Smooth muscle cell (in vitro differentiated cells): Measurements from ENCODE around the gene MALT1. TPM values are rescaled to one million over a fixed set of nuclear protein-coding genes. Genes with fewer than 3 reads are reported as not detected.
"Not testable (repeated sequence)": the region's sequence is repeated elsewhere in the genome, so short reads cannot be mapped to it uniquely, and the experiment has no call there.

Experiments
- DNase-seq: peaks from one replicate; lab custom pipeline; 2025; ENCODE audit not compliant: unreplicated experiment; lab: John Stamatoyannopoulos, UW
- H2AFZ ChIP-seq: fragments of 200-600 bp; sonication (generic); 2 replicates; pipeline ENCODE4 v1.6.0; 2016; ENCODE audit warnings: antibody characterized with exemption, low read depth, mild to moderate bottlenecking
- H3F3A ChIP-seq: fragments of 200-600 bp; sonication (generic); 2 replicates; pipeline ENCODE4 v1.6.0; 2017; ENCODE audit warnings: antibody characterized with exemption, low read depth
- H3K27ac ChIP-seq: fragments of 200-600 bp; sonication (generic); 2 replicates; pipeline ENCODE4 v1.5.1; 2016; ENCODE audit warnings: low read depth, mild to moderate bottlenecking
- H3K27me3 ChIP-seq: fragments of 200-600 bp; sonication (generic); 2 replicates; pipeline ENCODE4 v1.6.1; 2016; ENCODE audit warnings: low read depth, mild to moderate bottlenecking
- H3K36me3 ChIP-seq: fragments of 200-600 bp; sonication (generic); 2 replicates; pipeline ENCODE4 v1.5.1; 2016; ENCODE audit warnings: low read depth
- H3K4me1 ChIP-seq: fragments of 200-600 bp; sonication (generic); 2 replicates; pipeline ENCODE4 v1.5.1; 2016; ENCODE audit warnings: low read depth
- H3K4me2 ChIP-seq: fragments of 200-600 bp; sonication (generic); 2 replicates; pipeline ENCODE4 v1.6.0; 2016; ENCODE audit warnings: mild to moderate bottlenecking
- H3K4me3 ChIP-seq: fragments of 200-600 bp; sonication (generic); 2 replicates; pipeline ENCODE4 v1.5.1; 2016; ENCODE audit warnings: mild to moderate bottlenecking
- H3K79me2 ChIP-seq: fragments of 200-600 bp; sonication (generic); 2 replicates; pipeline ENCODE4 v1.6.0; 2016; ENCODE audit warnings: low read depth, mild to moderate bottlenecking
- H3K9ac ChIP-seq: fragments of 200-600 bp; sonication (generic); 2 replicates; pipeline ENCODE4 v1.6.0; 2016; ENCODE audit warnings: low read depth
- H3K9me3 ChIP-seq: fragments of 200-600 bp; sonication (generic); replicated peaks from 2 replicates; pipeline ENCODE4 v1.5.1; 2016; ENCODE audit warnings: low read depth
- H4K20me1 ChIP-seq: fragments of 200-600 bp; sonication (generic); 2 replicates; pipeline ENCODE4 v1.6.0; 2016; ENCODE audit warnings: low read depth
- WGBS: methylation state at CpG from one replicate; pipeline ENCODE4 v1.1.7; 2016; ENCODE audit warnings: low lambda C conversion rate; 5-methylcytosine and 5-hydroxymethylcytosine counted together
- polyA plus RNA-seq: library from polyadenylated mRNA; unstranded; fragments of >200 nt; fragmentation: Nextera tagmentation; extraction: Ambion mirVana; gene quantifications from 2 replicates; pipeline ENCODE4 v1.2.1, GENCODE V29; 2016
- total RNA-seq: library from RNA; depleted of rRNA; stranded (reverse); fragments of >200 nt; gene quantifications from 2 replicates; pipeline ENCODE4 v1.2.3, GENCODE V29; 2014
- TF ChIP-seq, protein P1 (sequence below): fragments of 200-600 bp; sonication (generic); IDR thresholded peaks from 2 replicates; pipeline ENCODE4 v1.5.1; 2017; ENCODE audit warnings: borderline replicate concordance, mild to moderate bottlenecking, antibody characterized with exemption; ENCODE audit not compliant: insufficient read depth, poor library complexity, severe bottlenecking

MALT1 gene
- total and polyA plus RNA-seq, 2 experiments from 2014 or later: 12.4 to 42.2 TPM

DNA sequence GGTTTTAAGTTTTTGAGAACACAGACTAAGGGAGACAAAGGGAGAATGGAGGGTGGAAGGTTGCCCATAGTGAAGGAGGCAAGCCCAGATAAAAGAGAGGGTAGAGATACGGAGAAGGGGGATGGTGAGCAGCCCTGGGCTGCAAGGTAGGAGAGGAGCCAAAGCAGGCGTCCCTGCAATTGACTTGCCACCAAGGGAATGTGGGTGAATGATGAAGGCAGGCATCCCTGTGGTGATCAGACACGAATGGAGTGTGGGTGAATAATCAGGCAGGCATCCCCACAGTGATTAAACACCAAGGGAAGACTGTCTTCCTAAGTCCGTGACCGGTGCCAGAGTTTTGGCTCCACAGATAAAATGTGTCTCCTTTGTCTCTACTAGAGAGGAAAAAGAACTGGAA, 25.9 kb upstream of the MALT1 start:
- Histone ChIP-seq H3K4me1 (peaks cover 16% of the 10 kb centered on the region), H3K36me3 (no peaks in the 10 kb centered on the region), H4K20me1 (no peaks in the 10 kb centered on the region), H3K27ac (peak overlapping the region; percentile 43), H3K9ac (no peak overlapping the region), H3K79me2 (no peaks in the 10 kb centered on the region), H2AFZ (no peak overlapping the region), H3K27me3 (no peaks in the 10 kb centered on the region), H3F3A (peaks cover under 1% of the 10 kb centered on the region), H3K9me3 (no peaks in the 10 kb centered on the region), H3K4me3 (no peak overlapping the region), H3K4me2 (peak overlapping the region; percentile 33)
- DNase-seq: no peak
- TF ChIP-seq, protein P1, sequence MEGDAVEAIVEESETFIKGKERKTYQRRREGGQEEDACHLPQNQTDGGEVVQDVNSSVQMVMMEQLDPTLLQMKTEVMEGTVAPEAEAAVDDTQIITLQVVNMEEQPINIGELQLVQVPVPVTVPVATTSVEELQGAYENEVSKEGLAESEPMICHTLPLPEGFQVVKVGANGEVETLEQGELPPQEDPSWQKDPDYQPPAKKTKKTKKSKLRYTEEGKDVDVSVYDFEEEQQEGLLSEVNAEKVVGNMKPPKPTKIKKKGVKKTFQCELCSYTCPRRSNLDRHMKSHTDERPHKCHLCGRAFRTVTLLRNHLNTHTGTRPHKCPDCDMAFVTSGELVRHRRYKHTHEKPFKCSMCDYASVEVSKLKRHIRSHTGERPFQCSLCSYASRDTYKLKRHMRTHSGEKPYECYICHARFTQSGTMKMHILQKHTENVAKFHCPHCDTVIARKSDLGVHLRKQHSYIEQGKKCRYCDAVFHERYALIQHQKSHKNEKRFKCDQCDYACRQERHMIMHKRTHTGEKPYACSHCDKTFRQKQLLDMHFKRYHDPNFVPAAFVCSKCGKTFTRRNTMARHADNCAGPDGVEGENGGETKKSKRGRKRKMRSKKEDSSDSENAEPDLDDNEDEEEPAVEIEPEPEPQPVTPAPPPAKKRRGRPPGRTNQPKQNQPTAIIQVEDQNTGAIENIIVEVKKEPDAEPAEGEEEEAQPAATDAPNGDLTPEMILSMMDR: no peak
- WGBS: 23% methylated on average over 5 of the region's 5 CpGs

DNA sequence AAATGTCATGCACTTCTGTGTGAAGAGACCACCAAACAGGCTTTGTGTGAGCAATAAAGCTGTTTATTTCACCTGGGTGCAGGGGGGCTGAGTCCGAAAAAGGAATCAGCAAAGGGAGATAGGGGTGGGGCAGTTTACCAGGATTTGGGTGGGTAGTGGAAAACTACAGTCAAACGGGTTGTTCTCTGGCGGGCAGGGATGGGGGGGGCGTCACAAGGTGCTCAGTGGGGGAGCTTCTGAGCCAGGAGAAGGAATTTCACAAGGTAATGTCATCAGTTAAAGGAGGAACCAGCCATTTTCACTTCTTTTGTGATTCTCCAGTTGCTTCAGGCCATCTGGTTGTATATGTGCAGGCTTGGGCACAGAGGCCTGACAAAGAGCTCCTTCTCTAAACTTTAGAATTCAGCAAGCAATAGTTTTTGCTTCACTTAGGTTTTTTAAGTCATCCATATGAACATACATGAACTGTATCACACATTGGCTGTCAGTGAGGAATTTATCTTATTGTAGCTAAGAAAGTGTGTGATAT, 24.9 kb upstream of the MALT1 start:
- Histone ChIP-seq H3F3A (no peaks in the 10 kb centered on the region), H4K20me1 (no peaks in the 10 kb centered on the region), H3K36me3 (no peaks in the 10 kb centered on the region), H3K4me1 (peaks cover 6% of the 10 kb centered on the region), H3K4me3 (no peak overlapping the region), H3K4me2 (no peak overlapping the region), H3K27me3 (no peaks in the 10 kb centered on the region), H3K9me3 (no peaks in the 10 kb centered on the region), H3K27ac (no peak overlapping the region), H2AFZ (no peak overlapping the region), H3K79me2 (no peaks in the 10 kb centered on the region), H3K9ac (no peak overlapping the region)
- WGBS: 84% methylated on average over 4 of the region's 4 CpGs
- DNase-seq: no peak
- TF ChIP-seq, protein P1: no peak

DNA sequence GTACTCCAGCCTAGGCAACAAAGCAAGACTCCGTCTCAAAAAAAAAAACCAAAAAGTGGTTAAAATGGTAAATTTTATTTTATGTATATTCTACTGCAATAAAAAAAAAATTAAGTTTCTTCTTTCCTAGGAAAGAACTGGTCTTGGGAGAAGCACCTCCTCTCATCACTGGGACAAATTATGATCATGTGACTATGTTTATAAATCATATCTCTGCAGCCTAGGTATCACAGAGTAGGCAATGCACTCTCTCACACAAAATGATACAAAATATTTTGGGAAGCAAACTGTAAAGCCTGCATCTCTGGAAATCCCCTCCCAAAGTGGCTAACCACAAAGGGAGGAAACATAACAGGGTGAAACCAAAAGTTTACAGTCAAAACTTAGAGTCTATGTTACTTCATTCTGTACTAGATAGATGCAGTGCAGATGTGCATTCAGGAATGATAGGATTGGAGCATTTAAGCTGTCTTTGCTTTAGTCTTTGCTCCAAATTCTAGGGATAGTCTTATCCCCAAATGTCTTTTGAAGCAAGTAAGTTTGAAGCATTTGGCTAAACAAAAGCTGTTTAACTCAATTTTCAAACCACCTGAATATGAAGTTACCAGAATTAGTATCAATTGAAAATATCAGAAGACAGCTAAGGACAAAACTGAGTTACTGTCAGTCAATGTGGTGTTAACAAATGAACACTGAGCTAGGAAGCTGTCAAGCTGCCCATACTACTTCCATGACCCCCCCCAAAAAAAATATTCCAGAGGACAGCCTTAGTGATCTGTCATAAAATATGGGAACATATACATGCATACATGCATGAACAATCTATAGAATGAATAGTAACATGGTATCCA, 21.1 kb upstream of the MALT1 start:
- TF ChIP-seq, protein P1: no peak
- no peak overlapping the region for H3K4me3 ChIP-seq
- H3K36me3 ChIP-seq: no peaks in the 10 kb centered on the region
- H3F3A ChIP-seq: no peaks in the 10 kb centered on the region
- H3K9ac ChIP-seq: no peak overlapping the region
- no peaks in the 10 kb centered on the region for H3K79me2 ChIP-seq
- no peaks in the 10 kb centered on the region for H3K9me3 ChIP-seq
- H2AFZ ChIP-seq: no peak overlapping the region
- WGBS: 86% methylated on average over 1 of the region's 1 CpG
- peak overlapping the region; percentile 39 for H3K27ac ChIP-seq
- no peaks in the 10 kb centered on the region for H3K27me3 ChIP-seq
- peak overlapping the region; percentile 27 for H3K4me2 ChIP-seq
- H4K20me1 ChIP-seq: no peaks in the 10 kb centered on the region
- no peak for DNase-seq
- no peaks in the 10 kb centered on the region for H3K4me1 ChIP-seq

DNA sequence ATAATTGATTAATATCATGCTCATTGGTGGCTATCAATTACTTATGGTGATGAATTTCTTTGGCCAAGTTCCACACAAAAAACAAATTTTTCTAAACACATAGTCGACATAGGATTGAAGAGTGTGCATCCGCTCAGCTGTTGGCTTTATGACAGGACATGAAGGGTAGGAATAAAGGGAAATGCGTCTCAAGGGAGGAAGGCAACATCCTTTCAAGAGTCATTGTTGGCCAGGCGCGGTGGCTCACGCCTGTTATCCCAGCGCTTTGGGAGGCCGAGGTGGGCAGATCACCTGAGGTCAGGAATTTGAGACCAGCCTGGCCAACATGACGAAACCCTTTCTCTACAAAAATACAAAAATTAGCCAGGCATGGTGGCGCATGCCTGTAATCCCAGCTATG, 20.4 kb upstream of the MALT1 start:
- not testable (repeated sequence) for H3K79me2 ChIP-seq, H3K9me3 ChIP-seq, H3K4me2 ChIP-seq, DNase-seq, H3K27me3 ChIP-seq, H3F3A ChIP-seq, H3K9ac ChIP-seq, H3K4me3 ChIP-seq, H3K36me3 ChIP-seq, H2AFZ ChIP-seq, H3K27ac ChIP-seq, H3K4me1 ChIP-seq, H4K20me1 ChIP-seq
- WGBS: 99% methylated on average over 10 of the region's 10 CpGs

DNA sequence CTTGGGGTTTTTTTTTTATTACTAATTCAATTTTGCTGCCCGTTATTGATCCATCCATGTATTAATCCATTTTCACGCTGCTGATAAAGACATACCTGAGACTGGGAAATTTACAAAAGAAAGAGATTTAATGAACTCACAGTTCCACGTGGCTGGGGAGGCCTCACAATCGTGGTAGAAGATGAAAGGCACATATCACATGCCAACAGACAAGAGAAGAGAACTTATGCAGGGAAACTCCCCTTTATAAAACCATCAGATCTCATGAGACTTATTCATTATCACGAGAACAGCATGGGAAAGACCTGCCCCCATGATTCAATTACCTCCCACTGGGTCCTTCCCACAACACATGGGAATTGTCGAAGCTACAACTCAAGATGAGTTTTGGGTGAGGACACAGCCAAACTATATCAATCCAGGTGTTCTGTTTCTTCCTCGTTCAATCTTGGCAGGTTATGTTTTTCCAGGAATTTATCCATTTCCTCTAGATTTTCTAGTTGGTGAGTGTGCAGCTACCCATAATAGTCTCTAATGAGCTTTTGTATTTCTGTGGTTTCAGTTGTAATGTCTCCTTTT, 18.0 kb upstream of the MALT1 start:
- H2AFZ ChIP-seq, H3K36me3 ChIP-seq, H3K79me2 ChIP-seq, H4K20me1 ChIP-seq, H3K9me3 ChIP-seq, H3K4me3 ChIP-seq, H3K9ac ChIP-seq, H3K4me2 ChIP-seq, H3K27ac ChIP-seq, DNase-seq, H3K27me3 ChIP-seq, H3K4me1 ChIP-seq, H3F3A ChIP-seq: not testable (repeated sequence)
- WGBS: 86% methylated on average over 7 of the region's 7 CpGs
